Sigmoid colon (tissue), 4 donors: ENCODE measurements around the gene ANKRD27.
"Not testable (repeated sequence)": the region's sequence is repeated elsewhere in the genome, so short reads cannot be mapped to it uniquely, and the experiment has no call there.

Experiments used
- EP300 ChIP-seq, 4 donors: sonication (generic); formaldehyde crosslinking; IDR thresholded peaks; one replicate each; pipeline ENCODE4 v1.6.1; 2017; ENCODE audit warnings: antibody characterized with exemption in 4 of 4
- POLR2A ChIP-seq, 2 donors: fragments of 450-650 bp; IDR thresholded peaks; one replicate each; pipeline ENCODE4 v1.6.1; 2016; ENCODE audit warnings: antibody characterized with exemption in 2 of 2, mild to moderate bottlenecking in 2 of 2, moderate library complexity in 2 of 2
- POLR2AphosphoS5 ChIP-seq, 4 donors: sonication (generic); formaldehyde crosslinking; IDR thresholded peaks; one replicate each; pipeline ENCODE4 v1.6.1; 2017; ENCODE audit warnings: antibody characterized with exemption in 4 of 4
- TF ChIP-seq, protein P1 (sequence below), 4 experiments: fragments of 450-650 bp in 3 of 4; fragments of 200-600 bp in 1 of 4; IDR thresholded peaks; one replicate each; pipeline ENCODE4 v1.5.1; 2016 to 2019; ENCODE audit warnings: antibody characterized with exemption in 4 of 4, mild to moderate bottlenecking in 3 of 4, moderate library complexity in 2 of 4

DNA sequence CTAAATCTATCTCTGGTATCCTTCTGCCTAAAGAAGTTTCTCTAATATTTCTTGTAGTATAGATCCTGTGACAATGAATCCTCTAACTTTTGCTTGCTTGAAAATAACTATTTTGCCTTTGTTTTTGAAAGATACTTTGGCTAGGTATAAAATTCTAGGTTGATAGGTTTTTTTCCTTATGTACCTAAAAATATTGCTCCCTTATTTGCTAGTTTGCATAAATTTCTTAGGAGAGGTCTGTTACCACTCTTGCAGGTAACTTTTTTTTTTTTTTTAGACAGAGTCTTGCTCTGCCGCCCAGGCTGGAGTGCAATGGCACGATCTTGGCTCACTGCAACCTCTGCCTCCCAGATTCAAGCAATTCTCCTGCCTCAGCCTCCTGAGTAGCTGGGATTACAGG is 29.0 kb upstream of the ANKRD27 start:
- TF ChIP-seq POLR2AphosphoS5, POLR2A, EP300 (IDR thresholded peaks at IDR 0.05): not testable (repeated sequence)
- TF ChIP-seq, protein P1, sequence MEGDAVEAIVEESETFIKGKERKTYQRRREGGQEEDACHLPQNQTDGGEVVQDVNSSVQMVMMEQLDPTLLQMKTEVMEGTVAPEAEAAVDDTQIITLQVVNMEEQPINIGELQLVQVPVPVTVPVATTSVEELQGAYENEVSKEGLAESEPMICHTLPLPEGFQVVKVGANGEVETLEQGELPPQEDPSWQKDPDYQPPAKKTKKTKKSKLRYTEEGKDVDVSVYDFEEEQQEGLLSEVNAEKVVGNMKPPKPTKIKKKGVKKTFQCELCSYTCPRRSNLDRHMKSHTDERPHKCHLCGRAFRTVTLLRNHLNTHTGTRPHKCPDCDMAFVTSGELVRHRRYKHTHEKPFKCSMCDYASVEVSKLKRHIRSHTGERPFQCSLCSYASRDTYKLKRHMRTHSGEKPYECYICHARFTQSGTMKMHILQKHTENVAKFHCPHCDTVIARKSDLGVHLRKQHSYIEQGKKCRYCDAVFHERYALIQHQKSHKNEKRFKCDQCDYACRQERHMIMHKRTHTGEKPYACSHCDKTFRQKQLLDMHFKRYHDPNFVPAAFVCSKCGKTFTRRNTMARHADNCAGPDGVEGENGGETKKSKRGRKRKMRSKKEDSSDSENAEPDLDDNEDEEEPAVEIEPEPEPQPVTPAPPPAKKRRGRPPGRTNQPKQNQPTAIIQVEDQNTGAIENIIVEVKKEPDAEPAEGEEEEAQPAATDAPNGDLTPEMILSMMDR (IDR thresholded peaks at IDR 0.05), result not testable (repeated sequence)
